A673 (cell line): ENCODE measurements around the gene FBXL13.

ENCODE experiments used
- EZH2 ChIP-seq: fragments of 200-600 bp; sonication (generic); IDR thresholded peaks from 2 replicates; pipeline ENCODE4 v1.6.1; 2017; ENCODE audit warnings: borderline replicate concordance, low read depth, mild to moderate bottlenecking, mixed read lengths, antibody characterized with exemption, low read length; ENCODE audit not compliant: poor library complexity, severe bottlenecking
- TF ChIP-seq, protein P1 (sequence below): fragments of 300-800, 200-600 bp; sonication (generic); conservative IDR thresholded peaks from 2 replicates; pipeline ENCODE4 v1.5.1; 2017; ENCODE audit warnings: low read depth, mild to moderate bottlenecking, antibody characterized with exemption, low read length, moderate library complexity, mixed read lengths

DNA sequence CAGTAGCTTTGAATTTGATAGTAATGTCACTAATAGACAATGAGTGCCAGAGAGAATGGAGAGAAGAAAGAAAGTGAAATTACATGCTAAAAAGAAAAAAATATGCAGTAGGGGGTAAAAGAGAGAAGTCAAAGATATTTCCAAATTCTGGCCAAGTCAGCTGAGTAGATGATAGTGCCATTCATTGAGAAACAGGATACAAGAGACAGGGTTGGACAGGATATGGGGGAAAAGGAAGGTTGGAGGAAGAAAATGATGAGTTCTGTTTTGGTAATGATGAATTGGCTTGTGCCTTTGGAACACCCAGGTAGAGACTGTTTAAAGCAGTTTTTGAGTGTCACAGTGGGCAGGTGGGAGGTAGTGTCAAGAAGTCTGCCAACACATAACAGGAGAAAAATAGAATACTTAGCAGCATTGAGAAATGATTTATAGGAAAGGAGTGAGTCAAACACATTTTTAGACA lies 83.5 kb downstream of the FBXL13 start:
- TF ChIP-seq, protein P1, sequence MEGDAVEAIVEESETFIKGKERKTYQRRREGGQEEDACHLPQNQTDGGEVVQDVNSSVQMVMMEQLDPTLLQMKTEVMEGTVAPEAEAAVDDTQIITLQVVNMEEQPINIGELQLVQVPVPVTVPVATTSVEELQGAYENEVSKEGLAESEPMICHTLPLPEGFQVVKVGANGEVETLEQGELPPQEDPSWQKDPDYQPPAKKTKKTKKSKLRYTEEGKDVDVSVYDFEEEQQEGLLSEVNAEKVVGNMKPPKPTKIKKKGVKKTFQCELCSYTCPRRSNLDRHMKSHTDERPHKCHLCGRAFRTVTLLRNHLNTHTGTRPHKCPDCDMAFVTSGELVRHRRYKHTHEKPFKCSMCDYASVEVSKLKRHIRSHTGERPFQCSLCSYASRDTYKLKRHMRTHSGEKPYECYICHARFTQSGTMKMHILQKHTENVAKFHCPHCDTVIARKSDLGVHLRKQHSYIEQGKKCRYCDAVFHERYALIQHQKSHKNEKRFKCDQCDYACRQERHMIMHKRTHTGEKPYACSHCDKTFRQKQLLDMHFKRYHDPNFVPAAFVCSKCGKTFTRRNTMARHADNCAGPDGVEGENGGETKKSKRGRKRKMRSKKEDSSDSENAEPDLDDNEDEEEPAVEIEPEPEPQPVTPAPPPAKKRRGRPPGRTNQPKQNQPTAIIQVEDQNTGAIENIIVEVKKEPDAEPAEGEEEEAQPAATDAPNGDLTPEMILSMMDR, result no peak
- no peak for TF ChIP-seq EZH2
